Progenitor cell of endocrine pancreas (in vitro differentiated cells): ENCODE results near the gene FMN1. TPM values are rescaled to one million over a fixed set of nuclear protein-coding genes. Genes with fewer than 3 reads are reported as not detected.

ENCODE experiments used
- DNase-seq: peaks from one replicate; pipeline ENCODE4 v3.0.0; 2021; ENCODE audit warnings: low spot score; ENCODE audit not compliant: unreplicated experiment
- H3K27ac Mint-ChIP-seq: 2 replicates; pipeline ENCODE4 v1.8.0; 2021; ENCODE audit warnings: mild to moderate bottlenecking, moderate library complexity, mixed read lengths
- H3K27me3 Mint-ChIP-seq: 2 replicates; pipeline ENCODE4 v1.8.0; 2021; ENCODE audit warnings: mixed read lengths
- H3K36me3 Mint-ChIP-seq: 2 replicates; pipeline ENCODE4 v1.8.0; 2022; ENCODE audit warnings: mixed read lengths; ENCODE audit not compliant: insufficient read depth
- H3K4me1 Mint-ChIP-seq: 2 replicates; pipeline ENCODE4 v1.8.0; 2021; ENCODE audit warnings: low read depth, mixed read lengths
- H3K4me3 Mint-ChIP-seq: 2 replicates; pipeline ENCODE4 v1.8.0; 2021; ENCODE audit warnings: low read depth, mild to moderate bottlenecking, moderate library complexity, mixed read lengths
- H3K9me3 Mint-ChIP-seq: 2 replicates; pipeline ENCODE4 v1.8.0; 2021; ENCODE audit warnings: low read depth, mixed read lengths
- CTCF ChIP-seq: fragments of 200-600 bp; sonication (generic); IDR thresholded peaks from one replicate; pipeline ENCODE4 v1.5.0; 2021; ENCODE audit warnings: antibody characterized with exemption, mild to moderate bottlenecking; ENCODE audit not compliant: unreplicated experiment
- total RNA-seq: library from RNA; stranded (reverse); gene quantifications from 2 replicates; pipeline ENCODE4 v1.2.1, GENCODE V29; 2021

FMN1 gene
- total RNA-seq, 1 donor from 2014 or later: 0.41 TPM

- Mint-ChIP-seq H3K27ac (no peak overlapping the region), H3K4me1 (peaks cover 7% of the 10 kb centered on the region), H3K36me3 (no peaks in the 10 kb centered on the region), H3K9me3 (no peaks in the 10 kb centered on the region), H3K27me3 (peaks cover 15% of the 10 kb centered on the region), H3K4me3 (no peak overlapping the region)
- TF ChIP-seq CTCF: no peak
- DNase-seq: no peak
These were observed 292.5 kb downstream of the FMN1 start for GRCh38 chr15:32901995-32902394.

- H3K27me3 Mint-ChIP-seq: peaks cover 15% of the 10 kb centered on the region
- DNase-seq: no peak
- no peak overlapping the region for H3K4me3 Mint-ChIP-seq
- no peaks in the 10 kb centered on the region for H3K9me3 Mint-ChIP-seq
- no peak for TF ChIP-seq CTCF
- H3K27ac Mint-ChIP-seq: no peak overlapping the region
- H3K36me3 Mint-ChIP-seq: no peaks in the 10 kb centered on the region
- peaks cover 7% of the 10 kb centered on the region for H3K4me1 Mint-ChIP-seq
These were observed 293.3 kb downstream of the FMN1 start for GRCh38 chr15:32901192-32901591.

GRCh38 chr15:32899126-32899596 is 295.4 kb downstream of the FMN1 start:
- H3K9me3 Mint-ChIP-seq: no peaks in the 10 kb centered on the region
- H3K36me3 Mint-ChIP-seq: no peaks in the 10 kb centered on the region
- H3K27ac Mint-ChIP-seq: no peak overlapping the region
- DNase-seq: no peak
- TF ChIP-seq CTCF: no peak
- H3K27me3 Mint-ChIP-seq: peaks cover 15% of the 10 kb centered on the region
- no peak overlapping the region for H3K4me3 Mint-ChIP-seq
- H3K4me1 Mint-ChIP-seq: peaks cover 7% of the 10 kb centered on the region

GRCh38 chr15:32898414-32898813 is 296.1 kb downstream of the FMN1 start:
- H3K27me3 Mint-ChIP-seq: peaks cover 8% of the 10 kb centered on the region
- no peak overlapping the region for H3K4me3 Mint-ChIP-seq
- no peak for TF ChIP-seq CTCF
- H3K4me1 Mint-ChIP-seq: peaks cover 7% of the 10 kb centered on the region
- H3K9me3 Mint-ChIP-seq: no peaks in the 10 kb centered on the region
- H3K36me3 Mint-ChIP-seq: no peaks in the 10 kb centered on the region
- no peak for DNase-seq
- no peak overlapping the region for H3K27ac Mint-ChIP-seq

GRCh38 chr15:32893421-32893820 is 301.1 kb downstream of the FMN1 start:
- no peaks in the 10 kb centered on the region for H3K9me3 Mint-ChIP-seq
- no peak overlapping the region for H3K27ac Mint-ChIP-seq
- no peaks in the 10 kb centered on the region for H3K4me1 Mint-ChIP-seq
- peaks cover 5% of the 10 kb centered on the region for H3K27me3 Mint-ChIP-seq
- H3K36me3 Mint-ChIP-seq: no peaks in the 10 kb centered on the region
- no peak overlapping the region for H3K4me3 Mint-ChIP-seq
- TF ChIP-seq CTCF: no peak
- no peak for DNase-seq
